Activated B cell treated with CpG ODN at 0.5 μM for 24 hours (primary cell): ENCODE results near the gene RAB23. TPM values are rescaled to one million over a fixed set of nuclear protein-coding genes. Genes with fewer than 3 reads are reported as not detected.

ENCODE experiments used
- ATAC-seq: fragments of 200-7000 bp; cut with Tn5 transposase; one replicate; pipeline ENCODE4 v1.10.0; 2021; ENCODE audit warnings: low read depth, mild to moderate bottlenecking, moderate library complexity
- CTCF ChIA-PET: fragments of 350-600 bp; sonication (Branson Sonifier 250); formaldehyde crosslinking; loops from one replicate; lab custom pipeline; 2021; ENCODE audit warnings: antibody characterized with exemption; lab: Charles Lee
- POLR2A ChIA-PET: fragments of 350-600 bp; sonication (Branson Sonifier 250); formaldehyde crosslinking; loops from one replicate; lab custom pipeline; 2021; ENCODE audit warnings: antibody characterized with exemption; lab: Charles Lee
- DNase-seq: peaks from one replicate; pipeline ENCODE4 v3.0.0; 2022
- H3K27ac Mint-ChIP-seq: one replicate; pipeline ENCODE4 v1.8.0; 2020; ENCODE audit warnings: mixed read lengths
- H3K27me3 Mint-ChIP-seq: one replicate; pipeline ENCODE4 v1.8.0; 2021; ENCODE audit warnings: mixed read lengths
- H3K36me3 Mint-ChIP-seq: one replicate; pipeline ENCODE4 v1.8.0; 2021; ENCODE audit warnings: low read depth, mixed read lengths
- H3K4me1 Mint-ChIP-seq: one replicate; pipeline ENCODE4 v1.8.0; 2021; ENCODE audit warnings: mixed read lengths
- H3K4me3 Mint-ChIP-seq: one replicate; pipeline ENCODE4 v1.8.0; 2020; ENCODE audit warnings: mild to moderate bottlenecking, mixed read lengths
- H3K9me3 Mint-ChIP-seq: one replicate; pipeline ENCODE4 v1.8.0; 2020; ENCODE audit warnings: mixed read lengths
- CTCF ChIP-seq: fragments of 200-600 bp; IDR thresholded peaks from one replicate; pipeline ENCODE4 v1.8.0; 2022; ENCODE audit warnings: antibody characterized with exemption, mild to moderate bottlenecking
- intact Hi-C: fragments of 100-400 bp; cut with micrococcal nuclease; formaldehyde crosslinking; loops from one replicate; pipeline ENCODE4 v1.15.1; 2024
- total RNA-seq: library from RNA; stranded (reverse); gene quantifications from 2 replicates; pipeline ENCODE4 v1.2.3, GENCODE V29; 2022

The RAB23 gene
- total RNA-seq, 1 donor from 2014 or later = 0.49 TPM

- Mint-ChIP-seq H3K27ac (no peak overlapping the region), H3K36me3 (peaks cover 2% of the 10 kb centered on the region), H3K4me1 (peaks cover 5% of the 10 kb centered on the region), H3K4me3 (no peak overlapping the region), H3K27me3 (peaks cover 3% of the 10 kb centered on the region), H3K9me3 (peaks cover 6% of the 10 kb centered on the region)
- ChIA-PET POLR2A (no interaction called here), CTCF (no interaction called here)
- ATAC-seq (no peak), DNase-seq (no peak)
- intact Hi-C loops = no loop called here
- TF ChIP-seq CTCF = no peak
These were observed 4.8 kb downstream of the RAB23 start for GRCh38 chr6:57217270-57217669.

GRCh38 chr6:57216235-57217101 lies 5.6 kb downstream of the RAB23 start:
- Mint-ChIP-seq H3K9me3 (peaks cover 6% of the 10 kb centered on the region), H3K27me3 (peaks cover 3% of the 10 kb centered on the region), H3K27ac (no peak overlapping the region), H3K4me3 (no peak overlapping the region), H3K36me3 (no peaks in the 10 kb centered on the region), H3K4me1 (peaks cover 4% of the 10 kb centered on the region)
- POLR2A ChIA-PET = no interaction called here
- ATAC-seq (no peak), DNase-seq (no peak)
- no peak for TF ChIP-seq CTCF
- CTCF ChIA-PET = no interaction called here
- intact Hi-C loops = no loop called here

- Mint-ChIP-seq H3K4me1 (no peaks in the 10 kb centered on the region), H3K9me3 (peaks cover 6% of the 10 kb centered on the region), H3K27me3 (peaks cover 1% of the 10 kb centered on the region), H3K27ac (no peak overlapping the region), H3K36me3 (no peaks in the 10 kb centered on the region), H3K4me3 (no peak overlapping the region)
- ChIA-PET POLR2A (no interaction called here), CTCF (no interaction called here)
- TF ChIP-seq CTCF = no peak
- DNase-seq = no peak
- intact Hi-C loops = no loop called here
- no peak for ATAC-seq
These were observed 6.8 kb downstream of the RAB23 start for GRCh38 chr6:57215260-57215659.

- TF ChIP-seq CTCF = no peak
- DNase-seq (no peak), ATAC-seq (no peak)
- H3K27ac Mint-ChIP-seq = no peak overlapping the region
- peaks cover 2% of the 10 kb centered on the region for H3K9me3 Mint-ChIP-seq
- ChIA-PET CTCF (no interaction called here), POLR2A (no interaction called here)
- no peaks in the 10 kb centered on the region for H3K4me1 Mint-ChIP-seq
- H3K36me3 Mint-ChIP-seq = no peaks in the 10 kb centered on the region
- H3K27me3 Mint-ChIP-seq = peaks cover 1% of the 10 kb centered on the region
- H3K4me3 Mint-ChIP-seq = no peak overlapping the region
- intact Hi-C loops = no loop called here
These were observed 12.0 kb downstream of the RAB23 start for GRCh38 chr6:57210060-57210459.

- DNase-seq (no peak), ATAC-seq (no peak)
- H3K9me3 Mint-ChIP-seq = no peaks in the 10 kb centered on the region
- intact Hi-C loops = no loop called here
- no peaks in the 10 kb centered on the region for H3K27me3 Mint-ChIP-seq
- H3K4me1 Mint-ChIP-seq = no peaks in the 10 kb centered on the region
- no peaks in the 10 kb centered on the region for H3K36me3 Mint-ChIP-seq
- no peak overlapping the region for H3K27ac Mint-ChIP-seq
- ChIA-PET POLR2A (no interaction called here), CTCF (no interaction called here)
- TF ChIP-seq CTCF = no peak
- H3K4me3 Mint-ChIP-seq = no peak overlapping the region
These were observed 13.1 kb downstream of the RAB23 start for GRCh38 chr6:57209030-57209429.
